Measurements from ENCODE around the gene MARCHF4.

DNA sequence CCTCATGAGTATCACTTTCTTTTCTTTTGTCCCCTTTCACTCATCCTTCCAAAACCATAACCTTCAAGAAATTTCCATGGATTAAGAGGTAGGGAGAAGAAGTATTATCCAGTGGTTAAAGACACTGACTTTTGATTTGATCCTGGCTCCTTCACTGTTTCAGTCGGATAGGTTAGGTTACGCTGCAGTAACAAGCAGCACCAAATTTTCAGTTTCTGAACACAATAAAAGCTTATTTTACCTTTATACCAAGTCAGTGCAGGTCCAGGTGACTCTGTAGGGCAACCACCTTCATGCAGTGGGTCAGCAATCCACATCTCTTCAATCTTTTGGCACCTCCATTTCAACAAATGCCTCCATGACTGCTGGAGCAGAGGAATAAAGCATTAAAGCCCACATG, 15.0 kb upstream of the MARCHF4 start:
- TF ChIP-seq, protein P1, sequence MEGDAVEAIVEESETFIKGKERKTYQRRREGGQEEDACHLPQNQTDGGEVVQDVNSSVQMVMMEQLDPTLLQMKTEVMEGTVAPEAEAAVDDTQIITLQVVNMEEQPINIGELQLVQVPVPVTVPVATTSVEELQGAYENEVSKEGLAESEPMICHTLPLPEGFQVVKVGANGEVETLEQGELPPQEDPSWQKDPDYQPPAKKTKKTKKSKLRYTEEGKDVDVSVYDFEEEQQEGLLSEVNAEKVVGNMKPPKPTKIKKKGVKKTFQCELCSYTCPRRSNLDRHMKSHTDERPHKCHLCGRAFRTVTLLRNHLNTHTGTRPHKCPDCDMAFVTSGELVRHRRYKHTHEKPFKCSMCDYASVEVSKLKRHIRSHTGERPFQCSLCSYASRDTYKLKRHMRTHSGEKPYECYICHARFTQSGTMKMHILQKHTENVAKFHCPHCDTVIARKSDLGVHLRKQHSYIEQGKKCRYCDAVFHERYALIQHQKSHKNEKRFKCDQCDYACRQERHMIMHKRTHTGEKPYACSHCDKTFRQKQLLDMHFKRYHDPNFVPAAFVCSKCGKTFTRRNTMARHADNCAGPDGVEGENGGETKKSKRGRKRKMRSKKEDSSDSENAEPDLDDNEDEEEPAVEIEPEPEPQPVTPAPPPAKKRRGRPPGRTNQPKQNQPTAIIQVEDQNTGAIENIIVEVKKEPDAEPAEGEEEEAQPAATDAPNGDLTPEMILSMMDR (IDR thresholded peaks at IDR 0.05; ENCODE audit: extremely low read depth in 1 of 2, insufficient read depth in 1 of 2, low read depth in 1 of 2, low read length in 2 of 2), result no peak
- TF ChIP-seq, protein P2, sequence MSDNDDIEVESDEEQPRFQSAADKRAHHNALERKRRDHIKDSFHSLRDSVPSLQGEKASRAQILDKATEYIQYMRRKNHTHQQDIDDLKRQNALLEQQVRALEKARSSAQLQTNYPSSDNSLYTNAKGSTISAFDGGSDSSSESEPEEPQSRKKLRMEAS (IDR thresholded peaks at IDR 0.05; ENCODE audit: insufficient read depth, insufficient read length), result no peak
- TF ChIP-seq EZH2 (IDR thresholded peaks at IDR 0.05; ENCODE audit: borderline replicate concordance, low read depth, low read length, severe bottlenecking), result no peak
- no peak for TF ChIP-seq POLR2A (IDR thresholded peaks at IDR 0.05; ENCODE audit: low read depth, low read length)
- no peak for TF ChIP-seq GATA2 (IDR thresholded peaks at IDR 0.05; ENCODE audit: insufficient read depth, insufficient read length, low read depth, low read length)
- no peak for TF ChIP-seq POLR2AphosphoS5 (IDR thresholded peaks at IDR 0.05; ENCODE audit: insufficient read depth, low read depth, low read length)
- TF ChIP-seq FOS (IDR thresholded peaks at IDR 0.05; ENCODE audit: borderline replicate concordance, insufficient read depth, low read length), result no peak
- TF ChIP-seq MYC (IDR thresholded peaks at IDR 0.05; ENCODE audit: low read depth, low read length), result no peak
- TF ChIP-seq JUN (IDR thresholded peaks at IDR 0.05; ENCODE audit: borderline replicate concordance, insufficient read depth, insufficient read length, low read depth), result no peak

Measured in endothelial cell of umbilical vein (primary cell).